ENCODE measurements around the gene ZDHHC24.
A peak's percentile ranks its signal among the peaks of the same experiment; 100 is the strongest.

Gene ZDHHC24

GRCh38 chr11:66494458-66494857 is 51.4 kb downstream of the ZDHHC24 start:
- Histone ChIP-seq H4K20me1 (ENCODE audit: insufficient read depth, low read length) (peaks cover 6% of the 10 kb centered on the region), H3K79me2 (ENCODE audit: insufficient read depth, low read length) (no peaks in the 10 kb centered on the region), H3K9me3 (ENCODE audit: insufficient read depth, low read length, severe bottlenecking) (no peaks in the 10 kb centered on the region), H2AFZ (ENCODE audit: low read depth, low read length) (no peak overlapping the region), H3K4me2 (ENCODE audit: insufficient read depth, low read length) (no peak overlapping the region), H3K9ac (ENCODE audit: low read depth, low read length) (no peak overlapping the region), H3K27me3 (ENCODE audit: insufficient read depth, low read length, poor library complexity) (no peaks in the 10 kb centered on the region), H3K27ac (ENCODE audit: low read length) (no peak overlapping the region), H3K36me3 (ENCODE audit: insufficient read depth, low read length) (peaks cover 69% of the 10 kb centered on the region), H3K4me1 (ENCODE audit: insufficient read depth, low read length) (no peaks in the 10 kb centered on the region), H3K4me3 (ENCODE audit: low read depth in 1 of 2, low read length in 2 of 2) (no peak overlapping the region)
- TF ChIP-seq, protein P1, sequence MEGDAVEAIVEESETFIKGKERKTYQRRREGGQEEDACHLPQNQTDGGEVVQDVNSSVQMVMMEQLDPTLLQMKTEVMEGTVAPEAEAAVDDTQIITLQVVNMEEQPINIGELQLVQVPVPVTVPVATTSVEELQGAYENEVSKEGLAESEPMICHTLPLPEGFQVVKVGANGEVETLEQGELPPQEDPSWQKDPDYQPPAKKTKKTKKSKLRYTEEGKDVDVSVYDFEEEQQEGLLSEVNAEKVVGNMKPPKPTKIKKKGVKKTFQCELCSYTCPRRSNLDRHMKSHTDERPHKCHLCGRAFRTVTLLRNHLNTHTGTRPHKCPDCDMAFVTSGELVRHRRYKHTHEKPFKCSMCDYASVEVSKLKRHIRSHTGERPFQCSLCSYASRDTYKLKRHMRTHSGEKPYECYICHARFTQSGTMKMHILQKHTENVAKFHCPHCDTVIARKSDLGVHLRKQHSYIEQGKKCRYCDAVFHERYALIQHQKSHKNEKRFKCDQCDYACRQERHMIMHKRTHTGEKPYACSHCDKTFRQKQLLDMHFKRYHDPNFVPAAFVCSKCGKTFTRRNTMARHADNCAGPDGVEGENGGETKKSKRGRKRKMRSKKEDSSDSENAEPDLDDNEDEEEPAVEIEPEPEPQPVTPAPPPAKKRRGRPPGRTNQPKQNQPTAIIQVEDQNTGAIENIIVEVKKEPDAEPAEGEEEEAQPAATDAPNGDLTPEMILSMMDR (IDR thresholded peaks at IDR 0.05; ENCODE audit: borderline replicate concordance, extremely low read depth, low read length, poor library complexity, severe bottlenecking) = no peak
- no peak for TF ChIP-seq EZH2 (IDR thresholded peaks at IDR 0.05; ENCODE audit: borderline replicate concordance, low read depth, low read length, severe bottlenecking)
- no peak for ATAC-seq (ENCODE audit: insufficient read depth, low read depth)
- DNase-seq = no peak

GRCh38 chr11:66493130-66493529 is 52.7 kb downstream of the ZDHHC24 start:
- Histone ChIP-seq H2AFZ (ENCODE audit: low read depth, low read length) (no peak overlapping the region), H3K36me3 (ENCODE audit: insufficient read depth, low read length) (peaks cover 75% of the 10 kb centered on the region), H3K4me1 (ENCODE audit: insufficient read depth, low read length) (no peaks in the 10 kb centered on the region), H3K9me3 (ENCODE audit: insufficient read depth, low read length, severe bottlenecking) (no peaks in the 10 kb centered on the region), H3K27me3 (ENCODE audit: insufficient read depth, low read length, poor library complexity) (no peaks in the 10 kb centered on the region), H3K9ac (ENCODE audit: low read depth, low read length) (no peak overlapping the region), H3K4me2 (ENCODE audit: insufficient read depth, low read length) (no peak overlapping the region), H3K27ac (ENCODE audit: low read length) (no peak overlapping the region), H4K20me1 (ENCODE audit: insufficient read depth, low read length) (peaks cover 6% of the 10 kb centered on the region), H3K79me2 (ENCODE audit: insufficient read depth, low read length) (no peaks in the 10 kb centered on the region), H3K4me3 (ENCODE audit: low read depth in 1 of 2, low read length in 2 of 2) (no peak overlapping the region)
- ATAC-seq (ENCODE audit: insufficient read depth, low read depth) = no peak
- no peak for DNase-seq
- TF ChIP-seq, protein P1 (IDR thresholded peaks at IDR 0.05; ENCODE audit: borderline replicate concordance, extremely low read depth, low read length, poor library complexity, severe bottlenecking) = no peak
- TF ChIP-seq EZH2 (IDR thresholded peaks at IDR 0.05; ENCODE audit: borderline replicate concordance, low read depth, low read length, severe bottlenecking) = no peak

- Histone ChIP-seq H3K27me3 (ENCODE audit: insufficient read depth, low read length, poor library complexity) (no peaks in the 10 kb centered on the region), H3K4me1 (ENCODE audit: insufficient read depth, low read length) (no peaks in the 10 kb centered on the region), H3K4me2 (ENCODE audit: insufficient read depth, low read length) (no peak overlapping the region), H2AFZ (ENCODE audit: low read depth, low read length) (no peak overlapping the region), H3K9me3 (ENCODE audit: insufficient read depth, low read length, severe bottlenecking) (no peaks in the 10 kb centered on the region), H4K20me1 (ENCODE audit: insufficient read depth, low read length) (peaks cover 6% of the 10 kb centered on the region), H3K36me3 (ENCODE audit: insufficient read depth, low read length) (peaks cover 80% of the 10 kb centered on the region), H3K79me2 (ENCODE audit: insufficient read depth, low read length) (no peaks in the 10 kb centered on the region), H3K4me3 (ENCODE audit: low read depth in 1 of 2, low read length in 2 of 2) (no peak overlapping the region), H3K9ac (ENCODE audit: low read depth, low read length) (no peak overlapping the region), H3K27ac (ENCODE audit: low read length) (no peak overlapping the region)
- ATAC-seq (ENCODE audit: insufficient read depth, low read depth) (peak; percentile 62), DNase-seq (peak; percentile 44)
- TF ChIP-seq, protein P1 (IDR thresholded peaks at IDR 0.05; ENCODE audit: borderline replicate concordance, extremely low read depth, low read length, poor library complexity, severe bottlenecking) = no peak
- TF ChIP-seq EZH2 (IDR thresholded peaks at IDR 0.05; ENCODE audit: borderline replicate concordance, low read depth, low read length, severe bottlenecking) = no peak
Observed at GRCh38 chr11:66492161-66492865, 53.5 kb downstream of the ZDHHC24 start.
